Right lobe of liver (tissue), 4 donors: Measurements from ENCODE around the gene PYGB.

Experiments used
- CTCF ChIP-seq, 4 donors: fragments of 200-600 bp in 3 of 4; fragments of 450-650 bp in 1 of 4; IDR thresholded peaks; one replicate each; pipeline versions ENCODE4 v1.5.1 to v1.8.0; 2016 to 2022; ENCODE audit warnings: antibody characterized with exemption in 4 of 4, mild to moderate bottlenecking in 2 of 4
- POLR2A ChIP-seq: fragments of 450-650 bp; IDR thresholded peaks from one replicate; pipeline ENCODE4 v1.6.1; 2017; ENCODE audit warnings: antibody characterized with exemption, mild to moderate bottlenecking
- donor health status: DM: no; HTN: no; CAD: no.
- donor health status: DM: no; HTN: no; CAD: no.
- donor health status: DM: no; HTN: yes; CAD: no.

- TF ChIP-seq POLR2A (no peak), CTCF (IDR thresholded peaks at IDR 0.05) (no peak)
Observed at GRCh38 chr20:25259358-25259757, 11.5 kb downstream of the PYGB start.
